Gastrocnemius medialis (tissue), 4 donors: ENCODE results near the gene C6orf118. TPM values are rescaled to one million over a fixed set of nuclear protein-coding genes. Genes with fewer than 3 reads are reported as not detected.

Source experiments
- ATAC-seq, 2 donors: fragments of 150-250 bp; one replicate each; pipeline ENCODE4 v1.9.1; 2016
- DNase-seq, 2 donors: peaks; one replicate each; pipeline ENCODE4 v3.0.0-alpha.2; 2019
- H3K27ac ChIP-seq, 4 donors: fragments of 200-600 bp; sonication (generic); 1 replicate in 1 of 4; 2 replicates in 3 of 4; pipeline ENCODE4 v1.5.1; 2016 to 2018; ENCODE audit warnings: mild to moderate bottlenecking in 2 of 4, moderate library complexity in 1 of 4
- H3K27me3 ChIP-seq, 3 donors: fragments of 200-600 bp; sonication (generic) in 2 of 3; 1 replicate in 1 of 3; 2 replicates in 2 of 3; pipeline versions ENCODE4 v1.5.1 to v1.6.0; 2016 to 2019; ENCODE audit warnings: mild to moderate bottlenecking in 1 of 3, moderate library complexity in 1 of 3
- H3K36me3 ChIP-seq, 2 donors: fragments of 200-600 bp; sonication (generic) in 1 of 2; one replicate each; pipeline ENCODE4 v1.5.1; 2017 to 2018
- H3K4me1 ChIP-seq, 2 donors: fragments of 200-600 bp; sonication (generic) in 1 of 2; one replicate each; pipeline ENCODE4 v1.5.1; 2016 to 2017; ENCODE audit warnings: mild to moderate bottlenecking in 2 of 2
- H3K4me3 ChIP-seq, 4 donors: fragments of 200-600 bp; sonication (generic) in 3 of 4; 1 replicate in 1 of 4; 2 replicates in 3 of 4; pipeline ENCODE4 v1.5.1; 2016 to 2019; ENCODE audit warnings: mild to moderate bottlenecking in 2 of 4
- H3K9me3 ChIP-seq, 3 donors: fragments of 200-600 bp; sonication (generic) in 2 of 3; 1 replicate in 1 of 3; 2 replicates in 2 of 3; pipeline ENCODE4 v1.5.1; 2016 to 2019
- CTCF ChIP-seq, 5 experiments: fragments of 450-650 bp in 3 of 5; fragments of 200-600 bp in 2 of 5; sonication (generic) in 2 of 5; IDR thresholded peaks in 4 of 5; conservative IDR thresholded peaks in 1 of 5; 1 replicate in 4 of 5; 2 replicates in 1 of 5; pipeline ENCODE4 v1.5.1; 2016 to 2019; ENCODE audit warnings: antibody characterized with exemption in 5 of 5, mild to moderate bottlenecking in 3 of 5, moderate library complexity in 3 of 5
- POLR2A ChIP-seq, 2 donors: fragments of 450-650 bp; IDR thresholded peaks; one replicate each; pipeline ENCODE4 v1.6.1; 2017; ENCODE audit warnings: antibody characterized with exemption in 2 of 2, mild to moderate bottlenecking in 2 of 2, moderate library complexity in 2 of 2
- in situ Hi-C, 4 donors: fragments of 200-750 bp; cut with MboI; loops; one replicate each; pipeline versions ENCODE4 v1.15.0 to v1.8.0; 2017; ENCODE audit warnings: low sequenced_read_pairs in 4 of 4
- intact Hi-C: fragments of 100-400 bp; cut with DNase I; formaldehyde crosslinking; loops from one replicate; pipeline ENCODE4 v1.15.1; 2023; ENCODE audit warnings: low total_unique reads
- total RNA-seq, 4 donors: library from RNA; depleted of rRNA; stranded (reverse); fragments of >200 nt; gene quantifications; one replicate each; pipeline versions ENCODE4 v1.1.0 to v1.2.3, GENCODE V29; 2016

C6orf118 gene
- total RNA-seq, 4 donors from 2014 or later, result not detected

GRCh38 chr6:165321555-165322145 is 12.2 kb upstream of the C6orf118 start:
- in situ Hi-C loops, result no loop called here
- H3K36me3 ChIP-seq, result no peaks in the 10 kb centered on the region

GRCh38 chr6:165321150-165321549 is 11.7 kb upstream of the C6orf118 start:
- Histone ChIP-seq H3K4me3 (no peak overlapping the region), H3K4me1 (no peaks in the 10 kb centered on the region), H3K36me3 (no peaks in the 10 kb centered on the region), H3K9me3 (no peaks in the 10 kb centered on the region), H3K27ac (no peak overlapping the region), H3K27me3 (no peaks in the 10 kb centered on the region)
- ATAC-seq (no peak), DNase-seq (no peak)
- intact Hi-C loops (no loop called here), in situ Hi-C loops (no loop called here)
- TF ChIP-seq CTCF (IDR thresholded peaks at IDR 0.05 in 4 of 5, conservative IDR thresholded peaks at IDR 0.05 in 1 of 5) (no peak), POLR2A (IDR thresholded peaks at IDR 0.05) (no peak)

More at GRCh38 chr6:165321555-165322145, 12.2 kb upstream of the C6orf118 start:
- Histone ChIP-seq H3K27me3 (no peaks in the 10 kb centered on the region), H3K9me3 (no peaks in the 10 kb centered on the region), H3K4me1 (no peaks in the 10 kb centered on the region), H3K27ac (no peak overlapping the region), H3K4me3 (no peak overlapping the region)
- no peak for TF ChIP-seq CTCF (IDR thresholded peaks at IDR 0.05 in 4 of 5, conservative IDR thresholded peaks at IDR 0.05 in 1 of 5)
- no peak for TF ChIP-seq POLR2A (IDR thresholded peaks at IDR 0.05)
- no peak for ATAC-seq
- DNase-seq, result no peak
- intact Hi-C loops, result no loop called here

- Histone ChIP-seq H3K4me1 (no peaks in the 10 kb centered on the region), H3K27ac (no peak overlapping the region), H3K27me3 (no peaks in the 10 kb centered on the region), H3K4me3 (no peak overlapping the region), H3K36me3 (no peaks in the 10 kb centered on the region), H3K9me3 (no peaks in the 10 kb centered on the region)
- DNase-seq (no peak), ATAC-seq (no peak)
- in situ Hi-C loops, result no loop called here
- intact Hi-C loops, result no loop called here
- TF ChIP-seq CTCF (IDR thresholded peaks at IDR 0.05 in 4 of 5, conservative IDR thresholded peaks at IDR 0.05 in 1 of 5), result no peak
- no peak for TF ChIP-seq POLR2A (IDR thresholded peaks at IDR 0.05)
Measured at GRCh38 chr6:165317723-165318122, 8.3 kb upstream of the C6orf118 start.

GRCh38 chr6:165306955-165307354 is 2.5 kb downstream of the C6orf118 start:
- DNase-seq, result no peak
- no peak overlapping the region for H3K27ac ChIP-seq
- no peaks in the 10 kb centered on the region for H3K9me3 ChIP-seq
- no peaks in the 10 kb centered on the region for H3K27me3 ChIP-seq
- in situ Hi-C loops, result no loop called here
- no peaks in the 10 kb centered on the region for H3K36me3 ChIP-seq
- no peaks in the 10 kb centered on the region for H3K4me1 ChIP-seq
- no peak overlapping the region for H3K4me3 ChIP-seq
- intact Hi-C loops, result no loop called here
- TF ChIP-seq CTCF (IDR thresholded peaks at IDR 0.05 in 4 of 5, conservative IDR thresholded peaks at IDR 0.05 in 1 of 5) (no peak), POLR2A (IDR thresholded peaks at IDR 0.05) (no peak)
- ATAC-seq, result no peak
